H1 (cell line): ENCODE data around the gene DHRS12. TPM values are rescaled to one million over a fixed set of nuclear protein-coding genes. Genes with fewer than 3 reads are reported as not detected.

Experiments used
- CTCF ChIA-PET: fragments of 300-600 bp; sonication (Branson Sonifier 250); formaldehyde crosslinking; loops from one replicate; lab custom pipeline; 2021; ENCODE audit not compliant: partially characterized antibody; lab: Charles Lee
- POLR2A ChIA-PET: fragments of 300-600 bp; sonication (Branson Sonifier 250); formaldehyde crosslinking; loops from one replicate; lab custom pipeline; 2021; ENCODE audit warnings: inconsistent platforms; ENCODE audit not compliant: partially characterized antibody; lab: Charles Lee
- DNase-seq, 2 experiments: peaks; one replicate each; pipeline versions ENCODE4 v3.0.0 to v3.0.0-alpha.2; 2010 to 2022; ENCODE audit warnings: low spot score in 2 of 2, low read depth in 1 of 2, mixed read lengths in 1 of 2
- FAIRE-seq: peaks from 2 replicates; lab custom pipeline; 2011; peaks lifted over from hg19 to GRCh38; lab: Jason Lieb, UNC
- H2AFZ ChIP-seq: 2 replicates; pipeline ENCODE4 v1.8.1; 2012; ENCODE audit warnings: low read length, inconsistent platforms
- H2AK5ac ChIP-seq: 2 replicates; pipeline ENCODE4 v1.6.1; 2013; ENCODE audit warnings: low read depth, low read length
- H2BK120ac ChIP-seq: replicated peaks from 2 replicates; pipeline ENCODE3; 2013; ENCODE audit warnings: low read depth, low read length, inconsistent platforms
- H2BK12ac ChIP-seq: 2 replicates; pipeline ENCODE4 v1.6.1; 2013; ENCODE audit warnings: low read depth, low read length
- H2BK15ac ChIP-seq: 2 replicates; pipeline ENCODE4 v1.6.1; 2013; ENCODE audit warnings: low read length
- H2BK20ac ChIP-seq: 2 replicates; pipeline ENCODE4 v1.6.1; 2013; ENCODE audit warnings: low read length
- H2BK5ac ChIP-seq: 2 replicates; pipeline ENCODE4 v1.6.1; 2013; ENCODE audit warnings: low read depth, low read length
- H3K14ac ChIP-seq: 2 replicates; pipeline ENCODE4 v1.6.1; 2013; ENCODE audit warnings: inconsistent platforms; ENCODE audit not compliant: insufficient read length
- H3K18ac ChIP-seq: 2 replicates; pipeline ENCODE4 v1.6.1; 2013; ENCODE audit warnings: low read length; ENCODE audit errors: extremely low read depth
- H3K23ac ChIP-seq: 2 replicates; pipeline ENCODE4 v1.6.1; 2013; ENCODE audit warnings: inconsistent platforms; ENCODE audit not compliant: insufficient read length
- H3K23me2 ChIP-seq: 2 replicates; pipeline ENCODE4 v1.6.1; 2013; ENCODE audit warnings: low read depth, low read length
- H3K27ac ChIP-seq: 2 replicates; pipeline ENCODE4 v1.6.1; 2011; ENCODE audit warnings: low read depth, low read length, inconsistent platforms
- H3K27me3 ChIP-seq, 4 experiments: replicated peaks in 1 of 4; 1 replicate in 1 of 4; 2 replicates in 3 of 4; pipeline versions ENCODE4 v1.6.1 to v1.8.1; 2011 to 2013; ENCODE audit warnings: low read length in 3 of 4, mild to moderate bottlenecking in 3 of 4, inconsistent platforms in 2 of 4, mixed read lengths in 2 of 4, moderate library complexity in 1 of 4; ENCODE audit not compliant: control insufficient read depth in 3 of 4, insufficient read depth in 3 of 4; ENCODE audit errors: extremely low read depth in 1 of 4
- H3K36me3 ChIP-seq, 4 experiments: 2 replicates each; pipeline versions ENCODE4 v1.6.1 to v1.8.1; 2011 to 2013; ENCODE audit warnings: mild to moderate bottlenecking in 4 of 4, low read length in 3 of 4, moderate library complexity in 2 of 4, control low read depth in 1 of 4, inconsistent platforms in 1 of 4; ENCODE audit not compliant: insufficient read depth in 4 of 4, control insufficient read depth in 2 of 4
- H3K4ac ChIP-seq: replicated peaks from 2 replicates; pipeline ENCODE3; 2013; ENCODE audit warnings: low read length, low read depth, mixed read lengths, inconsistent platforms; ENCODE audit not compliant: insufficient read length
- H3K4me1 ChIP-seq, 4 experiments: replicated peaks in 1 of 4; 1 replicate in 1 of 4; 2 replicates in 3 of 4; pipeline versions ENCODE4 v1.6.1 to v1.8.1; 2011 to 2013; ENCODE audit warnings: low read length in 3 of 4, inconsistent platforms in 2 of 4, mixed read lengths in 1 of 4; ENCODE audit not compliant: insufficient read depth in 4 of 4, control insufficient read depth in 3 of 4
- H3K4me2 ChIP-seq, 2 experiments: 2 replicates each; pipeline versions ENCODE4 v1.6.1 to v1.8.1; 2011 to 2013; ENCODE audit warnings: low read depth in 2 of 2, low read length in 2 of 2, control low read depth in 1 of 2, inconsistent platforms in 1 of 2, mild to moderate bottlenecking in 1 of 2; ENCODE audit not compliant: insufficient read depth in 1 of 2
- H3K4me3 ChIP-seq, 4 experiments: fragments of 200-600, 300-600 bp in 1 of 4; sonication (generic), shearing (Covaris generic), sonication (Bioruptor Twin) in 1 of 4; 2 replicates each; pipeline versions ENCODE4 v1.5.1 to v1.8.1; 2011 to 2016; ENCODE audit warnings: low read length in 4 of 4, low read depth in 3 of 4, control low read depth in 2 of 4, inconsistent platforms in 2 of 4, mild to moderate bottlenecking in 2 of 4, mixed read lengths in 1 of 4, moderate library complexity in 1 of 4; ENCODE audit not compliant: insufficient read depth in 2 of 4; ENCODE audit errors: extremely low read depth in 1 of 4
- H3K56ac ChIP-seq: replicated peaks from 2 replicates; pipeline ENCODE3; 2013; ENCODE audit warnings: low read depth, mild to moderate bottlenecking, mixed read lengths, low read length, inconsistent platforms; ENCODE audit not compliant: insufficient read length
- H3K79me1 ChIP-seq: 2 replicates; pipeline ENCODE4 v1.6.1; 2013; ENCODE audit warnings: low read depth, low read length, control low read depth
- H3K79me2 ChIP-seq, 2 experiments: 2 replicates each; pipeline versions ENCODE4 v1.6.1 to v1.8.1; 2012 to 2013; ENCODE audit warnings: low read length in 2 of 2, mild to moderate bottlenecking in 2 of 2, inconsistent platforms in 1 of 2; ENCODE audit not compliant: insufficient read depth in 2 of 2, control insufficient read depth in 1 of 2
- H3K9ac ChIP-seq, 4 experiments: replicated peaks in 1 of 4; 1 replicate in 1 of 4; 2 replicates in 3 of 4; pipeline versions ENCODE4 v1.6.1 to v1.8.1; 2011 to 2013; ENCODE audit warnings: low read depth in 3 of 4, low read length in 3 of 4, control low read depth in 2 of 4, mild to moderate bottlenecking in 2 of 4, moderate library complexity in 2 of 4, inconsistent platforms in 1 of 4; ENCODE audit errors: extremely low read depth in 1 of 4
- H3K9me3 ChIP-seq, 2 experiments: 2 replicates each; pipeline versions ENCODE4 v1.6.1 to v1.8.1; 2012 to 2013; ENCODE audit warnings: mild to moderate bottlenecking in 2 of 2, moderate library complexity in 2 of 2, control low read depth in 1 of 2, inconsistent platforms in 1 of 2, low read depth in 1 of 2, low read length in 1 of 2, mixed read lengths in 1 of 2; ENCODE audit not compliant: insufficient read depth in 2 of 2
- H4K20me1 ChIP-seq, 2 experiments: replicated peaks in 1 of 2; 2 replicates each; pipeline versions ENCODE3 to v1.8.1; 2011 to 2013; ENCODE audit warnings: inconsistent platforms in 2 of 2, low read length in 2 of 2, mild to moderate bottlenecking in 1 of 2; ENCODE audit not compliant: insufficient read depth in 2 of 2, control insufficient read depth in 1 of 2
- H4K5ac ChIP-seq: 2 replicates; pipeline ENCODE4 v1.6.1; 2013; ENCODE audit warnings: low read length, low read depth, mixed read lengths, inconsistent platforms; ENCODE audit not compliant: insufficient read length
- H4K8ac ChIP-seq: 2 replicates; pipeline ENCODE4 v1.8.0; 2013; ENCODE audit warnings: mild to moderate bottlenecking, moderate library complexity, low read length, inconsistent platforms; ENCODE audit not compliant: insufficient read depth; ENCODE audit errors: extremely low read depth
- H4K91ac ChIP-seq: replicated peaks from 2 replicates; pipeline ENCODE3; 2013; ENCODE audit warnings: low read length, mixed read lengths, inconsistent platforms; ENCODE audit not compliant: insufficient read length
- RNF2 ChIP-seq: fragments of 200-900, 300-1000 bp; sonication (generic); IDR thresholded peaks from 2 replicates; pipeline ENCODE4 v1.7.1; 2016; ENCODE audit warnings: borderline replicate concordance, low read depth, mild to moderate bottlenecking, antibody characterized with exemption, low read length; ENCODE audit not compliant: poor library complexity, severe bottlenecking; ENCODE audit errors: missing control alignments
- TEAD4 ChIP-seq: IDR thresholded peaks from 2 replicates; pipeline ENCODE4 v1.6.1; 2012; ENCODE audit warnings: low read depth, low read length, inconsistent platforms, mixed read lengths
- WGBS, 2 experiments: shearing (Covaris generic) in 1 of 2; methylation state at CpG; one replicate each; pipeline versions ENCODE4 v1.1.6 to v1.1.7; 2013 to 2015; ENCODE audit warnings: low lambda C conversion rate in 2 of 2, mixed read lengths in 2 of 2, inconsistent platforms in 1 of 2, low coverage in 1 of 2, missing lambda C conversion rate in 1 of 2; ENCODE audit not compliant: insufficient replicate concordance in 2 of 2, insufficient coverage in 1 of 2, insufficient read length in 1 of 2; ENCODE audit errors: extremely low coverage in 1 of 2, missing lambda C conversion rate in 1 of 2; 5-methylcytosine and 5-hydroxymethylcytosine counted together
- polyA plus RNA-seq, 7 experiments: library from polyadenylated mRNA; depleted of rRNA in 3 of 7; stranded (reverse) in 5 of 7; unstranded in 2 of 7; fragments of >200 nt in 5 of 7; fragments of 200-250 nt in 2 of 7; gene quantifications; 1 replicate in 5 of 7; 2 replicates in 1 of 7; 4 replicates in 1 of 7; pipeline versions ENCODE4 v1.2.1 to v1.2.3, GENCODE V29; 2011 to 2013; ENCODE audit warnings: missing spikeins in 2 of 7, mixed read lengths in 2 of 7
- total RNA-seq: library from RNA; stranded (reverse); fragmentation: NEBNext Ultra II Directional; extraction: Animal tissue kit (Norgen Biotek cat#: 25700); gene quantifications from 2 replicates; pipeline ENCODE4 v1.2.1, GENCODE V29; 2021

DHRS12 gene
- total and polyA plus RNA-seq, 2 of the 8 experiments (the other 6 are each of a cell fraction or from before 2014, with no cell fraction given) = 8.7 TPM

- FAIRE-seq (no peak), DNase-seq (no peak)
- no peak overlapping the region for H2BK5ac ChIP-seq
- no peaks in the 10 kb centered on the region for H3K27me3 ChIP-seq
- ChIA-PET POLR2A (interaction anchor here (0.9 kb wide), 1 partner anchor 9 kb away, joined by 3 read pairs; no protein-coding TSS in a partner anchor), CTCF (interaction anchor here (1.3 kb wide), 1 partner anchor 40 kb away, joined by 3 read pairs; no protein-coding TSS in a partner anchor)
- H3K27ac ChIP-seq = no peak overlapping the region
- no peak overlapping the region for H4K91ac ChIP-seq
- no peaks in the 10 kb centered on the region; the same call in 1 of the 2 replicates for H3K79me1 ChIP-seq
- no peak overlapping the region for H2AFZ ChIP-seq
- H4K20me1 ChIP-seq = no peaks in the 10 kb centered on the region
- no peaks in the 10 kb centered on the region for H3K9me3 ChIP-seq
- H2BK20ac ChIP-seq = no peak overlapping the region
- no peak overlapping the region for H3K14ac ChIP-seq
- no peak overlapping the region for H4K8ac ChIP-seq
- no peak overlapping the region for H3K4me2 ChIP-seq
- peaks cover 2 to 21% (median 8%) of the 10 kb centered on the region in 4 experiments; a peak in 7 of 8 replicates for H3K36me3 ChIP-seq
- no peaks in the 10 kb centered on the region for H3K23me2 ChIP-seq
- H3K23ac ChIP-seq = no peak overlapping the region
- H4K5ac ChIP-seq = no peak overlapping the region
- H3K4me1 ChIP-seq = peaks cover 0 to 3% (median 1%) of the 10 kb centered on the region in 4 experiments; a peak in 1 of 7 replicates
- H2BK12ac ChIP-seq = no peak overlapping the region
- no peak overlapping the region for H3K56ac ChIP-seq
- H3K9ac ChIP-seq = no peak overlapping the region
- no peak overlapping the region for H2AK5ac ChIP-seq
- no peak overlapping the region for H3K4me3 ChIP-seq
- no peaks in the 10 kb centered on the region for H3K79me2 ChIP-seq
- WGBS, 2 experiments = 87% methylated on average over 2 of the region's 2 CpGs; no CpG with 5 or more reads in 1 of the 2 experiments
- H2BK120ac ChIP-seq = no peak overlapping the region
- H3K4ac ChIP-seq = no peak overlapping the region
- no peak overlapping the region for H2BK15ac ChIP-seq
- H3K18ac ChIP-seq = no peak overlapping the region
- TF ChIP-seq TEAD4 (no peak), RNF2 (no peak)
These were observed 65.6 kb downstream of the DHRS12 start for GRCh38 chr13:51738226-51738905.
